HepG2 (cell line): ENCODE measurements around the gene RANBP3. TPM values are rescaled to one million over a fixed set of nuclear protein-coding genes. Genes with fewer than 3 reads are reported as not detected.

ENCODE experiments used
- ATAC-seq: fragments of 200-7000 bp; cut with Tn5 transposase; 3 replicates; pipeline ENCODE4 v1.9.1; 2020; ENCODE audit warnings: mild to moderate bottlenecking, moderate library complexity
- BruUV-seq: library from RNA; stranded (reverse); fragments of 400-500 nt; replicated peaks from 2 replicates; lab custom pipeline; 2021; lab: Mats Ljungman, UMichigan
- CTCF ChIA-PET: fragments of 300-600 bp; formaldehyde crosslinking; extraction: SDS; loops from one replicate; lab custom pipeline; 2021; ENCODE audit warnings: low total read pairs, inconsistent platforms, low intra/inter-chr PET ratio; lab: Yijun Ruan, JAX
- POLR2A ChIA-PET: fragments of 350-600 bp; sonication (Branson Sonifier 250); formaldehyde crosslinking; loops from one replicate; lab custom pipeline; 2020; ENCODE audit warnings: antibody characterized with exemption, inconsistent platforms; lab: Yijun Ruan, JAX
- DNase-seq: peaks from one replicate; pipeline ENCODE4 v3.0.0-alpha.2; 2015; ENCODE audit warnings: low spot score
- FAIRE-seq: peaks from 3 replicates; lab custom pipeline; 2011; peaks lifted over from hg19 to GRCh38; lab: Jason Lieb, UNC
- H2AFZ ChIP-seq: one replicate; pipeline ENCODE4 v1.6.1; 2011; ENCODE audit warnings: low read length, inconsistent platforms
- H3K27ac ChIP-seq: fragments of 300-600 bp; 3 replicates; pipeline ENCODE4 v1.8.0; 2011; ENCODE audit warnings: mixed run types, mild to moderate bottlenecking, mixed read lengths, low read length, inconsistent platforms; ENCODE audit not compliant: insufficient read depth; ENCODE audit errors: extremely low read length
- H3K27me3 ChIP-seq, 2 experiments: fragments of 200-600 bp in 1 of 2; 2 replicates in 1 of 2; 3 replicates in 1 of 2; pipeline versions ENCODE4 v1.6.0 to v1.8.0; 2011; ENCODE audit warnings: low read length in 2 of 2, mild to moderate bottlenecking in 2 of 2, moderate library complexity in 2 of 2, inconsistent platforms in 1 of 2; ENCODE audit not compliant: insufficient read depth in 2 of 2, control insufficient read depth in 1 of 2
- H3K36me3 ChIP-seq, 2 experiments: fragments of 200-600 bp in 1 of 2; replicated peaks in 1 of 2; 2 replicates in 1 of 2; 3 replicates in 1 of 2; pipeline versions ENCODE4 v1.5.1 to v1.8.0; 2011; ENCODE audit warnings: low read length in 2 of 2, inconsistent platforms in 1 of 2; ENCODE audit not compliant: insufficient read depth in 2 of 2, control insufficient read depth in 1 of 2
- H3K4me1 ChIP-seq: 2 replicates; pipeline ENCODE4 v1.5.1; 2012; ENCODE audit warnings: low read length, inconsistent platforms; ENCODE audit not compliant: insufficient read depth
- H3K4me2 ChIP-seq: 2 replicates; pipeline ENCODE4 v1.6.0; 2011; ENCODE audit warnings: low read depth, low read length, inconsistent platforms
- H3K4me3 ChIP-seq, 3 experiments: fragments of 200-600 bp in 1 of 3; sonication (generic), shearing (Covaris generic) in 1 of 3; replicated peaks in 1 of 3; 2 replicates each; pipeline ENCODE4 v1.5.1; 2011 to 2016; ENCODE audit warnings: low read length in 3 of 3, inconsistent platforms in 2 of 3, low read depth in 2 of 3, mild to moderate bottlenecking in 2 of 3, control low read depth in 1 of 3, mixed read lengths in 1 of 3; ENCODE audit not compliant: insufficient read depth in 1 of 3
- H3K79me2 ChIP-seq: one replicate; pipeline ENCODE4 v1.6.1; 2011; ENCODE audit warnings: low read length, inconsistent platforms; ENCODE audit not compliant: insufficient read depth
- H3K9ac ChIP-seq: 2 replicates; pipeline ENCODE4 v1.6.0; 2011; ENCODE audit warnings: mild to moderate bottlenecking, low read depth, low read length, inconsistent platforms; ENCODE audit not compliant: insufficient read depth
- H3K9me3 ChIP-seq: 2 replicates; pipeline ENCODE4 v1.5.1; 2012; ENCODE audit warnings: mild to moderate bottlenecking, low read length
- H4K20me1 ChIP-seq: 2 replicates; pipeline ENCODE4 v1.6.0; 2011; ENCODE audit warnings: inconsistent platforms, mild to moderate bottlenecking, low read length, moderate library complexity; ENCODE audit not compliant: insufficient read depth
- BCL3 ChIP-seq: sonication (generic); formaldehyde crosslinking; IDR thresholded peaks from 2 replicates; pipeline ENCODE4 v1.5.1; 2020; ENCODE audit warnings: mild to moderate bottlenecking, missing genetic modification reagents, moderate library complexity
- DBP ChIP-seq: sonication (generic); formaldehyde crosslinking; IDR thresholded peaks from 2 replicates; pipeline ENCODE4 v1.4.0; 2020; ENCODE audit warnings: missing genetic modification reagents; ENCODE audit errors: not compliant biosample characterization
- KIAA2018 ChIP-seq: sonication (generic); formaldehyde crosslinking; IDR thresholded peaks from 2 replicates; pipeline ENCODE4 v1.5.0; 2020; ENCODE audit warnings: mild to moderate bottlenecking, missing genetic modification reagents, borderline replicate concordance
- MXD4 ChIP-seq: IDR thresholded peaks from 2 replicates; pipeline ENCODE4 v1.6.1; 2016; ENCODE audit warnings: mild to moderate bottlenecking, missing biosample characterization, missing genetic modification reagents
- ZNF589 ChIP-seq: sonication (generic); formaldehyde crosslinking; conservative IDR thresholded peaks from 2 replicates; pipeline ENCODE4 v1.8.0; 2022; ENCODE audit warnings: mild to moderate bottlenecking, moderate library complexity, missing genetic modification reagents
- ZNF639 ChIP-seq: conservative IDR thresholded peaks from 2 replicates; pipeline ENCODE4 v1.6.1; 2018; ENCODE audit warnings: missing genetic modification reagents
- ZXDC ChIP-seq: sonication (generic); formaldehyde crosslinking; IDR thresholded peaks from 2 replicates; pipeline ENCODE4 v1.5.0; 2020; ENCODE audit warnings: mild to moderate bottlenecking, missing genetic modification reagents
- WGBS: methylation state at CpG from one replicate; pipeline ENCODE4 v1.1.6; 2017; ENCODE audit warnings: low lambda C conversion rate; 5-methylcytosine and 5-hydroxymethylcytosine counted together
- in situ Hi-C: cut with HindIII; loops from 2 replicates; pipeline ENCODE4 v1.10.0; 2017; ENCODE audit warnings: low pct_unique_long_range_greater_than_20kb; ENCODE audit not compliant: extremely low pct_ligation_motif_present
- intact Hi-C: fragments of 100-400 bp; cut with micrococcal nuclease; formaldehyde crosslinking; loops from one replicate; pipeline ENCODE4 v1.10.0; 2022; ENCODE audit not compliant: unreplicated experiment
- polyA plus RNA-seq, 8 experiments: library from polyadenylated mRNA; depleted of rRNA in 3 of 8; stranded (reverse) in 7 of 8; unstranded in 1 of 8; fragments of >200 nt; fragmentation: Illumina TruSeq in 4 of 8; extraction: Trizol in 4 of 8; gene quantifications; 2 replicates each; pipeline versions ENCODE4 v1.2.1 to v1.2.3, GENCODE V29; 2011 to 2016; ENCODE audit warnings: low read depth in 4 of 8, missing spikeins in 1 of 8, mixed read lengths in 1 of 8; ENCODE audit not compliant: insufficient read depth in 1 of 8
- total RNA-seq, 5 experiments: library from RNA; depleted of rRNA; stranded (reverse); fragments of >200 nt; fragmentation: Illumina TruSeq; extraction: Trizol; gene quantifications; 2 replicates each; pipeline ENCODE4 v1.2.3, GENCODE V29; 2016; ENCODE audit warnings: low read depth in 1 of 5

The RANBP3 gene
- total and polyA plus RNA-seq, 2 of the 13 experiments (the other 11 are each of a cell fraction or from before 2014, with no cell fraction given) = 39.5 to 149 TPM

- Histone ChIP-seq H3K9ac (no peak overlapping the region), H3K9me3 (no peaks in the 10 kb centered on the region), H3K4me3 (no peak overlapping the region), H3K27ac (no peak overlapping the region), H4K20me1 (peaks cover 5% of the 10 kb centered on the region; the same call in 1 of the 2 replicates), H3K27me3 (no peaks in the 10 kb centered on the region), H3K4me1 (peaks cover 100% of the 10 kb centered on the region), H2AFZ (no peak overlapping the region), H3K4me2 (peak overlapping the region; percentile 16; the same call in 1 of the 2 replicates), H3K36me3 (peaks cover 6 to 7% of the 10 kb centered on the region in 2 experiments; a peak in 2 of 5 replicates), H3K79me2 (peaks cover 93% of the 10 kb centered on the region)
- FAIRE-seq (no peak), ATAC-seq (no peak), DNase-seq (no peak)
- in situ Hi-C loops = no loop called here
- ChIA-PET CTCF (no interaction called here), POLR2A (interaction anchor here (3.4 kb wide), 1 partner anchor 53 kb away, joined by 13 read pairs; the partner anchor contains the start of genes NDUFA11 and VMAC)
- intact Hi-C loops = no loop called here
- no TSS peak for BruUV-seq
- WGBS = 77% methylated on average over 10 of the region's 10 CpGs
- no peak for TF ChIP-seq MXD4 (CRISPR knock-in tag)
- TF ChIP-seq KIAA2018 (CRISPR knock-in tag) = no peak
- TF ChIP-seq ZNF639 (CRISPR knock-in tag) = no peak
- no peak for TF ChIP-seq ZXDC (CRISPR knock-in tag)
- no peak for TF ChIP-seq ZNF589
- TF ChIP-seq DBP (CRISPR knock-in tag) = no peak
- no peak for TF ChIP-seq BCL3 (CRISPR knock-in tag)
Observed at GRCh38 chr19:5957170-5957569, 20.8 kb downstream of the RANBP3 start.
